ENCODE results near the gene YWHAQ.

DNA sequence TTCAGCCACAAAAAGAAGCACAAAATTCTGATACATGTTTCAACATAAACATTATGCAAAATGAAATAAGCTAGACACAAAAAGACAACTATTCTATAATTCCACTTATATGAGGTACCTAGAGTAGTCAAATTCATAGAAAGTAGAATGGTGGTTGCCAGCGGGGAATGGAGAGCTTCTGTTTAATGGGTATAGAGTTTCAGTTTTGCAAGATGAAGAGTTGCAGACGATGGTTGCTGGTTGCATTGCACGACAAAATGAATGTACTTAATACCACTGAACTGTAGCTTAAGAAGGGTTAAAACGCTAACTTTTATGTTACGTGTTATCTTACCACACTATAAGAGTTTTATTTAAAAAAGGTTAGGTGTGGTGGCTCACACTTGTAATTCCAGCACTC lies 13.5 kb downstream of the YWHAQ start:
- TF ChIP-seq CTCF (IDR thresholded peaks at IDR 0.05), result no peak
- TF ChIP-seq POLR2A (IDR thresholded peaks at IDR 0.05), result no peak
